Neural cell (in vitro differentiated cells): ENCODE measurements around the gene ZDHHC20.

Experiments
- EP300 ChIP-seq: fragments of 450-650 bp; conservative IDR thresholded peaks from 2 replicates; pipeline ENCODE4 v1.6.1; 2014; ENCODE audit warnings: antibody characterized with exemption, mild to moderate bottlenecking, moderate library complexity; ENCODE audit not compliant: poor library complexity, severe bottlenecking
- EZH2 ChIP-seq: fragments of 200-600, 300-800 bp; shearing (Covaris generic), sonication (generic); IDR thresholded peaks from 2 replicates; pipeline ENCODE4 v1.6.1; 2014; ENCODE audit warnings: antibody characterized with exemption, low read length, borderline replicate concordance, mild to moderate bottlenecking; ENCODE audit not compliant: insufficient read depth, poor library complexity, severe bottlenecking
- MXI1 ChIP-seq: fragments of 450-650 bp; conservative IDR thresholded peaks from 2 replicates; pipeline ENCODE4 v1.6.1; 2014; ENCODE audit warnings: antibody characterized with exemption, mild to moderate bottlenecking; ENCODE audit not compliant: poor library complexity, severe bottlenecking
- POLR2AphosphoS5 ChIP-seq: IDR thresholded peaks from 2 replicates; pipeline ENCODE4 v1.6.1; 2012
- RAD21 ChIP-seq: fragments of 450-650 bp; conservative IDR thresholded peaks from 2 replicates; pipeline ENCODE4 v1.6.1; 2014; ENCODE audit warnings: antibody characterized with exemption, mild to moderate bottlenecking, moderate library complexity
- TF ChIP-seq, protein P1 (sequence below): fragments of 450-650 bp; IDR thresholded peaks from 2 replicates; pipeline ENCODE4 v1.5.1; 2014; ENCODE audit warnings: antibody characterized with exemption, mild to moderate bottlenecking, moderate library complexity; ENCODE audit not compliant: poor library complexity, severe bottlenecking
- TF ChIP-seq, protein P2 (sequence below): IDR thresholded peaks from 2 replicates; pipeline ENCODE4 v1.6.1; 2012; ENCODE audit warnings: borderline replicate concordance

DNA sequence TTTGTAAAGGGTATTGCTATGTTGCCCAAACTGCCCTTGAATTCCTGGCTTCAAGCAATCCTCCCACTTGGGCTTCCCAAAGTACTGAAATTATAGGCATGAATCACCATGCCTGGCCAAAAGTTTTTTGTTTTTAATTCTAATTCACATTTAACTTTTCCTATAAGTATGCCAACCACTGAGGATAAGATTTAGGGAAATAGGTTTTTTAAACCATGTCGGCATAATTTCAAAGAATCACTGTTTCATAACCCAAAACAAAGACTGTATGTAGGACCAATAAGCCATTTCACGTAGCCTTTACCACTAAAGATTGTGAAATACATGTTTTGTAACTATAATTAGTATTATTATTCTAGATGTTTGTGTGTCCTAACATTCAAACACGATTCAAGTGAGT lies 8.2 kb downstream of the ZDHHC20 start:
- TF ChIP-seq RAD21: no peak
- TF ChIP-seq EZH2: no peak
- TF ChIP-seq, protein P1, sequence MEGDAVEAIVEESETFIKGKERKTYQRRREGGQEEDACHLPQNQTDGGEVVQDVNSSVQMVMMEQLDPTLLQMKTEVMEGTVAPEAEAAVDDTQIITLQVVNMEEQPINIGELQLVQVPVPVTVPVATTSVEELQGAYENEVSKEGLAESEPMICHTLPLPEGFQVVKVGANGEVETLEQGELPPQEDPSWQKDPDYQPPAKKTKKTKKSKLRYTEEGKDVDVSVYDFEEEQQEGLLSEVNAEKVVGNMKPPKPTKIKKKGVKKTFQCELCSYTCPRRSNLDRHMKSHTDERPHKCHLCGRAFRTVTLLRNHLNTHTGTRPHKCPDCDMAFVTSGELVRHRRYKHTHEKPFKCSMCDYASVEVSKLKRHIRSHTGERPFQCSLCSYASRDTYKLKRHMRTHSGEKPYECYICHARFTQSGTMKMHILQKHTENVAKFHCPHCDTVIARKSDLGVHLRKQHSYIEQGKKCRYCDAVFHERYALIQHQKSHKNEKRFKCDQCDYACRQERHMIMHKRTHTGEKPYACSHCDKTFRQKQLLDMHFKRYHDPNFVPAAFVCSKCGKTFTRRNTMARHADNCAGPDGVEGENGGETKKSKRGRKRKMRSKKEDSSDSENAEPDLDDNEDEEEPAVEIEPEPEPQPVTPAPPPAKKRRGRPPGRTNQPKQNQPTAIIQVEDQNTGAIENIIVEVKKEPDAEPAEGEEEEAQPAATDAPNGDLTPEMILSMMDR: no peak
- no peak for TF ChIP-seq POLR2AphosphoS5
- TF ChIP-seq EP300: no peak
- no peak for TF ChIP-seq MXI1
- TF ChIP-seq, protein P2, sequence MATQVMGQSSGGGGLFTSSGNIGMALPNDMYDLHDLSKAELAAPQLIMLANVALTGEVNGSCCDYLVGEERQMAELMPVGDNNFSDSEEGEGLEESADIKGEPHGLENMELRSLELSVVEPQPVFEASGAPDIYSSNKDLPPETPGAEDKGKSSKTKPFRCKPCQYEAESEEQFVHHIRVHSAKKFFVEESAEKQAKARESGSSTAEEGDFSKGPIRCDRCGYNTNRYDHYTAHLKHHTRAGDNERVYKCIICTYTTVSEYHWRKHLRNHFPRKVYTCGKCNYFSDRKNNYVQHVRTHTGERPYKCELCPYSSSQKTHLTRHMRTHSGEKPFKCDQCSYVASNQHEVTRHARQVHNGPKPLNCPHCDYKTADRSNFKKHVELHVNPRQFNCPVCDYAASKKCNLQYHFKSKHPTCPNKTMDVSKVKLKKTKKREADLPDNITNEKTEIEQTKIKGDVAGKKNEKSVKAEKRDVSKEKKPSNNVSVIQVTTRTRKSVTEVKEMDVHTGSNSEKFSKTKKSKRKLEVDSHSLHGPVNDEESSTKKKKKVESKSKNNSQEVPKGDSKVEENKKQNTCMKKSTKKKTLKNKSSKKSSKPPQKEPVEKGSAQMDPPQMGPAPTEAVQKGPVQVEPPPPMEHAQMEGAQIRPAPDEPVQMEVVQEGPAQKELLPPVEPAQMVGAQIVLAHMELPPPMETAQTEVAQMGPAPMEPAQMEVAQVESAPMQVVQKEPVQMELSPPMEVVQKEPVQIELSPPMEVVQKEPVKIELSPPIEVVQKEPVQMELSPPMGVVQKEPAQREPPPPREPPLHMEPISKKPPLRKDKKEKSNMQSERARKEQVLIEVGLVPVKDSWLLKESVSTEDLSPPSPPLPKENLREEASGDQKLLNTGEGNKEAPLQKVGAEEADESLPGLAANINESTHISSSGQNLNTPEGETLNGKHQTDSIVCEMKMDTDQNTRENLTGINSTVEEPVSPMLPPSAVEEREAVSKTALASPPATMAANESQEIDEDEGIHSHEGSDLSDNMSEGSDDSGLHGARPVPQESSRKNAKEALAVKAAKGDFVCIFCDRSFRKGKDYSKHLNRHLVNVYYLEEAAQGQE: no peak
